COLO668 (cell line): ENCODE results near the gene ISG15.
"Not testable (repeated sequence)": the region's sequence is repeated elsewhere in the genome, so short reads cannot be mapped to it uniquely, and the experiment has no call there.

Source experiments
- DNase-seq: peaks from one replicate; lab custom pipeline; 2025; ENCODE audit not compliant: unreplicated experiment; lab: John Stamatoyannopoulos, UW

Gene ISG15

GRCh38 chr1:1011396-1011949, 1.8 kb upstream of the ISG15 start:
- DNase-seq = no peak

GRCh38 chr1:1012736-1013104, 577 bp upstream of the ISG15 start:
- DNase-seq = not testable (repeated sequence)

- no peak for DNase-seq
Measured at GRCh38 chr1:1013922-1014648, 788 bp downstream of the ISG15 start.

GRCh38 chr1:1014799-1015681, 1.7 kb downstream of the ISG15 start:
- peak; percentile 39 for DNase-seq

GRCh38 chr1:1017397-1018320, 4.4 kb downstream of the ISG15 start:
- not testable (repeated sequence) for DNase-seq

GRCh38 chr1:1018321-1018685, 5.0 kb downstream of the ISG15 start:
- not testable (repeated sequence) for DNase-seq

GRCh38 chr1:1019122-1019999, 6.1 kb downstream of the ISG15 start:
- peak; percentile 92 for DNase-seq

GRCh38 chr1:1020000-1020404, 6.7 kb downstream of the ISG15 start, which contains the start of gene AGRN:
TSS of gene AGRN (plus strand) at chr1:1020120. CDS start at chr1:1020173, 53 bp downstream.
- peak; percentile 65 for DNase-seq

GRCh38 chr1:1020415-1021009, 7.2 kb downstream of the ISG15 start:
- DNase-seq = no peak

- DNase-seq = peak; percentile 83
Measured at GRCh38 chr1:1021010-1021919, 8.0 kb downstream of the ISG15 start.

GRCh38 chr1:1021920-1022259, 8.6 kb downstream of the ISG15 start:
- DNase-seq = no peak

- no peak for DNase-seq
Measured at GRCh38 chr1:1022302-1023009, 9.2 kb downstream of the ISG15 start.

- no peak for DNase-seq
Measured at GRCh38 chr1:1023700-1024099, 10.4 kb downstream of the ISG15 start.

GRCh38 chr1:1024149-1024770, 11.0 kb downstream of the ISG15 start:
- DNase-seq = no peak

GRCh38 chr1:1024771-1025699, 11.7 kb downstream of the ISG15 start:
- no peak for DNase-seq

- DNase-seq = no peak
Measured at GRCh38 chr1:1025730-1026129, 12.4 kb downstream of the ISG15 start.
